HG03135 (cell line): ENCODE measurements around the gene CFAP107.
"Not testable (repeated sequence)": the region's sequence is repeated elsewhere in the genome, so short reads cannot be mapped to it uniquely, and the experiment has no call there.

Experiments used
- ATAC-seq: cut with Tn5 transposase; IDR thresholded peaks from one replicate; pipeline ENCODE4 v1.9.1; 2021; ENCODE audit warnings: mild to moderate bottlenecking, moderate library complexity; ENCODE audit not compliant: unreplicated experiment

Gene CFAP107

GRCh38 chr1:12745992-12746323 lies at the start of gene CFAP107:
Gene CFAP107 (plus strand): TSS chr1:12746200. CDS start chr1:12746431, 231 bp downstream.
- no peak for ATAC-seq

GRCh38 chr1:12696658-12697057 lies 49.3 kb upstream of the CFAP107 start:
- no peak for ATAC-seq

GRCh38 chr1:12697397-12697796 lies 48.6 kb upstream of the CFAP107 start:
- ATAC-seq, result no peak

GRCh38 chr1:12703821-12704451 lies 42.1 kb upstream of the CFAP107 start:
- no peak for ATAC-seq

- ATAC-seq, result no peak
Observed at GRCh38 chr1:12706061-12706460, 39.9 kb upstream of the CFAP107 start.

- ATAC-seq, result no peak
Observed at GRCh38 chr1:12708396-12709090, 37.5 kb upstream of the CFAP107 start.

GRCh38 chr1:12709091-12709491 lies 36.9 kb upstream of the CFAP107 start:
- no peak for ATAC-seq

GRCh38 chr1:12709696-12710095 lies 36.3 kb upstream of the CFAP107 start:
- no peak for ATAC-seq

GRCh38 chr1:12711536-12711935 lies 34.5 kb upstream of the CFAP107 start:
- no peak for ATAC-seq

- ATAC-seq, result no peak
Observed at GRCh38 chr1:12712076-12712475, 33.9 kb upstream of the CFAP107 start.

GRCh38 chr1:12712929-12713328 lies 33.1 kb upstream of the CFAP107 start:
- ATAC-seq, result no peak

- ATAC-seq, result not testable (repeated sequence)
Observed at GRCh38 chr1:12713651-12714050, 32.3 kb upstream of the CFAP107 start.

GRCh38 chr1:12714710-12715475 lies 31.1 kb upstream of the CFAP107 start:
- ATAC-seq, result no peak

GRCh38 chr1:12715896-12716437 lies 30.0 kb upstream of the CFAP107 start, which contains the start of gene AADACL3:
Gene AADACL3 (plus strand): TSS chr1:12716110. CDS start chr1:12716177, 67 bp downstream.
- ATAC-seq, result no peak

- ATAC-seq, result no peak
Observed at GRCh38 chr1:12717301-12717838, 28.6 kb upstream of the CFAP107 start.

- no peak for ATAC-seq
Observed at GRCh38 chr1:12722626-12723025, 23.4 kb upstream of the CFAP107 start.

- no peak for ATAC-seq
Observed at GRCh38 chr1:12728391-12728790, 17.6 kb upstream of the CFAP107 start.

- no peak for ATAC-seq
Observed at GRCh38 chr1:12730156-12730555, 15.8 kb upstream of the CFAP107 start.

- not testable (repeated sequence) for ATAC-seq
Observed at GRCh38 chr1:12731084-12731483, 14.9 kb upstream of the CFAP107 start.

- no peak for ATAC-seq
Observed at GRCh38 chr1:12734651-12735050, 11.3 kb upstream of the CFAP107 start.

- no peak for ATAC-seq
Observed at GRCh38 chr1:12738934-12739333, 7.1 kb upstream of the CFAP107 start.
